Fibroblast of lung (primary cell): ENCODE data around the gene CSRP1. TPM values are rescaled to one million over a fixed set of nuclear protein-coding genes. Genes with fewer than 3 reads are reported as not detected.

Source experiments
- DNase-seq, 2 donors: peaks; one replicate each; pipeline versions ENCODE4 v3.0.0 to v3.0.0-alpha.2; 2010; ENCODE audit warnings: low read depth in 2 of 2
- H2AFZ ChIP-seq: 2 replicates; pipeline ENCODE4 v1.5.1; 2012; ENCODE audit warnings: low read length, control low read depth, inconsistent platforms
- H3K27ac ChIP-seq: 2 replicates; pipeline ENCODE4 v1.5.1; 2011; ENCODE audit warnings: low read length, control low read depth; ENCODE audit not compliant: insufficient read depth
- H3K27me3 ChIP-seq: 2 replicates; pipeline ENCODE4 v1.5.1; 2011; ENCODE audit warnings: mild to moderate bottlenecking, low read length; ENCODE audit not compliant: control insufficient read depth, insufficient read depth
- H3K36me3 ChIP-seq: 2 replicates; pipeline ENCODE4 v1.5.1; 2011; ENCODE audit warnings: low read length; ENCODE audit not compliant: control insufficient read depth, insufficient read depth
- H3K4me1 ChIP-seq: 2 replicates; pipeline ENCODE4 v1.5.1; 2011; ENCODE audit warnings: low read length; ENCODE audit not compliant: control insufficient read depth, insufficient read depth; ENCODE audit errors: extremely low read depth
- H3K4me2 ChIP-seq: 2 replicates; pipeline ENCODE4 v1.5.1; 2011; ENCODE audit warnings: low read length, control low read depth; ENCODE audit not compliant: insufficient read depth; ENCODE audit errors: extremely low read depth
- H3K4me3 ChIP-seq, 4 experiments: fragments of 200-600 bp in 1 of 4; sonication (generic) in 1 of 4; replicated peaks in 1 of 4; 2 replicates each; pipeline ENCODE4 v1.5.1; 2011 to 2016; ENCODE audit warnings: low read length in 4 of 4, low read depth in 3 of 4, mild to moderate bottlenecking in 3 of 4, control low read depth in 2 of 4, inconsistent platforms in 1 of 4, mixed read lengths in 1 of 4; ENCODE audit not compliant: insufficient read depth in 1 of 4; ENCODE audit errors: control extremely low read depth in 1 of 4
- H3K79me2 ChIP-seq: 2 replicates; pipeline ENCODE4 v1.5.1; 2012; ENCODE audit warnings: mild to moderate bottlenecking, low read length, inconsistent platforms; ENCODE audit not compliant: control insufficient read depth, insufficient read depth
- H3K9ac ChIP-seq: 2 replicates; pipeline ENCODE4 v1.5.1; 2011; ENCODE audit warnings: mild to moderate bottlenecking, low read length, control low read depth; ENCODE audit not compliant: insufficient read depth
- H3K9me3 ChIP-seq: 2 replicates; pipeline ENCODE4 v1.5.1; 2012; ENCODE audit warnings: low read depth, low read length; ENCODE audit not compliant: control insufficient read depth, insufficient read depth
- H4K20me1 ChIP-seq: 2 replicates; pipeline ENCODE4 v1.5.1; 2011; ENCODE audit warnings: low read length; ENCODE audit not compliant: control insufficient read depth, insufficient read depth; ENCODE audit errors: extremely low read depth
- EZH2 ChIP-seq: IDR thresholded peaks from 2 replicates; pipeline ENCODE4 v1.5.1; 2012; ENCODE audit warnings: low read length, control low read depth, mild to moderate bottlenecking; ENCODE audit errors: missing control alignments
- polyA plus RNA-seq, 2 donors: library from polyadenylated mRNA; depleted of rRNA in 1 of 2; stranded (reverse) in 1 of 2; unstranded in 1 of 2; fragments of >200 nt; gene quantifications; 2 replicates each; pipeline ENCODE4 v1.2.1, GENCODE V29; 2011 to 2012; ENCODE audit warnings: missing spikeins in 1 of 2
- total RNA-seq: library from RNA; depleted of rRNA; stranded (reverse); fragments of >200 nt; gene quantifications from 2 replicates; pipeline ENCODE4 v1.2.1, GENCODE V29; 2014
- TF ChIP-seq, protein P1 (sequence below), 2 donors: IDR thresholded peaks in 1 of 2; conservative IDR thresholded peaks in 1 of 2; 1 replicate in 1 of 2; 2 replicates in 1 of 2; pipeline ENCODE4 v1.5.1; 2011 to 2012; ENCODE audit warnings: low read length in 2 of 2, control low read depth in 1 of 2, inconsistent platforms in 1 of 2, low read depth in 1 of 2, mild to moderate bottlenecking in 1 of 2

CSRP1 gene
- total and polyA plus RNA-seq, 2 donors (not counting 1 experiment from before 2014, with no cell fraction given), result 195 to 1,081 TPM

DNA sequence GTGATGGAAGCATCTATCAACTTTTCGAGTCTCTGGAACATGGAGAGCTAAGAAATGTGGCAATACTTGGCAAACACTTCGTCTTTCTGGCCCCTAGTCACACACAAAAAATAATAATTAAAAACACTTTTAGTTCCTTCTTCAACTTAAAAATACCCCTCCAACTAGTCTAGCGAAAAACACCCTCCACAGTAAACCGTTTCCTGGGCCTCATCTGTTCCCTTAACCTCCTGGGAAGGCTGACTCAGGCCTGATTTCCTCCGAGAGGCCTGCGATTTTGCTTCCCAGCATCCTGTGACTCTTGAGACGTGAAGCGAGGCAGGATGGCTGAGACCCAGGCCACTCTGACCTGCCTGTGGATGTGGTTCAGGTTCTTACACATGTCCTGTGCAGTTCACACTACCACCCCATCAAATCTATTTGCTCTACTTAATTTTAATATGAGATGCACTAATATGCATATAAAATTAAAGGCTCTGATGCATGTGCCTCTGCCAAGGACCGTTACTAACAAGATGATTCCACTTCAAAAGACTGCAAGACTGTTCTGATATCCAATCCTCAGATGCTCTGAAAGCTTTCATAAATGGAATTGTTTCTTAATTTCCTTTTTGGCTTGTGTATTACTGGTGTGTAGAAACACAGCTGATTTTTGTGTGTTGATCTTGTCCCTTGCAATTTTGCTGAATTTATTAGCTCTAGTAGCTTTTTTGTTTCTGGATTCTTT lies 35.5 kb upstream of the CSRP1 start:
- no peaks in the 10 kb centered on the region for H4K20me1 ChIP-seq
- no peaks in the 10 kb centered on the region for H3K9me3 ChIP-seq
- no peak overlapping the region for H3K4me2 ChIP-seq
- no peak for TF ChIP-seq EZH2
- TF ChIP-seq, protein P1, sequence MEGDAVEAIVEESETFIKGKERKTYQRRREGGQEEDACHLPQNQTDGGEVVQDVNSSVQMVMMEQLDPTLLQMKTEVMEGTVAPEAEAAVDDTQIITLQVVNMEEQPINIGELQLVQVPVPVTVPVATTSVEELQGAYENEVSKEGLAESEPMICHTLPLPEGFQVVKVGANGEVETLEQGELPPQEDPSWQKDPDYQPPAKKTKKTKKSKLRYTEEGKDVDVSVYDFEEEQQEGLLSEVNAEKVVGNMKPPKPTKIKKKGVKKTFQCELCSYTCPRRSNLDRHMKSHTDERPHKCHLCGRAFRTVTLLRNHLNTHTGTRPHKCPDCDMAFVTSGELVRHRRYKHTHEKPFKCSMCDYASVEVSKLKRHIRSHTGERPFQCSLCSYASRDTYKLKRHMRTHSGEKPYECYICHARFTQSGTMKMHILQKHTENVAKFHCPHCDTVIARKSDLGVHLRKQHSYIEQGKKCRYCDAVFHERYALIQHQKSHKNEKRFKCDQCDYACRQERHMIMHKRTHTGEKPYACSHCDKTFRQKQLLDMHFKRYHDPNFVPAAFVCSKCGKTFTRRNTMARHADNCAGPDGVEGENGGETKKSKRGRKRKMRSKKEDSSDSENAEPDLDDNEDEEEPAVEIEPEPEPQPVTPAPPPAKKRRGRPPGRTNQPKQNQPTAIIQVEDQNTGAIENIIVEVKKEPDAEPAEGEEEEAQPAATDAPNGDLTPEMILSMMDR (conservative IDR thresholded peaks at IDR 0.05 in 1 of 2, IDR thresholded peaks at IDR 0.05 in 1 of 2; ENCODE audit: low read depth in 1 of 2, low read length in 2 of 2), result no peak
- peak overlapping the region in 2 of 4 experiments; percentile 1 to 18 for H3K4me3 ChIP-seq
- DNase-seq, result peak; percentile 75 to 82
- peaks cover 69% of the 10 kb centered on the region for H3K79me2 ChIP-seq
- no peaks in the 10 kb centered on the region for H3K36me3 ChIP-seq
- H3K9ac ChIP-seq, result no peak overlapping the region
- no peak overlapping the region for H2AFZ ChIP-seq
- H3K27me3 ChIP-seq, result no peaks in the 10 kb centered on the region
- peak overlapping the region; percentile 65 for H3K27ac ChIP-seq
- peaks cover 14% of the 10 kb centered on the region for H3K4me1 ChIP-seq

DNA sequence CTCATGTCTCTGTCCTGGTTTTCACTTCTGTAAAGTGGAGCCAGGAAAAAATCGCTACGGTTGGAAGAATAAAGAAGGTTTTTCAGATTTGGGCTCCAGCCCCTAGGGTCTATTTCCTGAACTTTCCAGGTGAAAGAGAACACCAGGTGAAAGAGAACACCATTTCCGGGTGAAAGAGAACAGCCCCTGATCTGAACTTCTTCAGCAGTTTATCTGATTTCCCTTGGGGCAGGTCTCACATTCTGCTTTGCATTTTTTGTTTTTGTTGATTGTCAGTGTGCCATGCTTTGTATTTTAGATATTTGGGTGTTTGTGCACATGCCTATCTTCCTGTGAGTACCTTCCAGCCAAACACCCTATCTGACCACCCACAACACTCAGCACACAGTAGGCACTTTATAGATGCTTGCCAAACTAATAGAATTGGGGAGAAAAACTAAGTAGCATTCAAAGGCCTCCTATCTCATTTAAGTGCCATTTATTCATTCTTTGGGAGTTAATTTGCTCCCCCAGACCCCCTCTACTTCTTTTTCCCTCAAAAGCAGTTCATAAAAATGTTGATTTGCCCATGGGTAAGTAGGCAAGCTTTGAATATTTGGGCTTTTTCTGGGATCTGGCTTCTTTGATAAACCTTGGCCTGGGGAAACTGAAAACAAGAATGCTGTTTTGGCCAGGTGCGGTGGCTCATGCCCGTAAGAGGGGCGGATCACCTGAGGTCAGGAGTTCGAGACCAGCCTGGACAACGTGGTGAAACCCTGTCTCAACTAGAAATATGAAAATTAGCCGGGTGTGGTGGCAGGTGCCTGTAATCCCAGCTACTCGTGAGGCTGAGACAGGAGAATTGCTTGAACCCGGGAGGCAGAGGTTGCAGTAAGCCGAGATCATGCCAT lies 34.2 kb upstream of the CSRP1 start:
- no peak for DNase-seq
- Histone ChIP-seq H3K79me2 (peaks cover 61% of the 10 kb centered on the region), H4K20me1 (no peaks in the 10 kb centered on the region), H3K4me2 (peak overlapping the region; percentile 88), H3K9ac (no peak overlapping the region), H2AFZ (no peak overlapping the region), H3K4me1 (peaks cover 24% of the 10 kb centered on the region), H3K27ac (peak overlapping the region; percentile 71), H3K27me3 (no peaks in the 10 kb centered on the region), H3K9me3 (no peaks in the 10 kb centered on the region), H3K36me3 (no peaks in the 10 kb centered on the region), H3K4me3 (peak overlapping the region in 2 of 4 experiments; percentile 79 to 86)
- no peak for TF ChIP-seq EZH2
- TF ChIP-seq, protein P1 (conservative IDR thresholded peaks at IDR 0.05 in 1 of 2, IDR thresholded peaks at IDR 0.05 in 1 of 2; ENCODE audit: low read depth in 1 of 2, low read length in 2 of 2), result no peak
